HEK293 (cell line): ENCODE data around the gene REV3L.

Experiments used
- HOXD13 ChIP-seq: sonication (generic); formaldehyde crosslinking; IDR thresholded peaks from 2 replicates; pipeline ENCODE4 v1.8.0; 2022; ENCODE audit warnings: missing genetic modification reagents, borderline replicate concordance
- IKZF3 ChIP-seq: fragments of 450-650 bp; IDR thresholded peaks from 2 replicates; pipeline ENCODE4 v1.5.0; 2018; ENCODE audit warnings: missing biosample characterization, mild to moderate bottlenecking, missing genetic modification characterization, moderate library complexity
- MEIS1 ChIP-seq: sonication (generic); formaldehyde crosslinking; IDR thresholded peaks from 2 replicates; pipeline ENCODE4 v1.8.1; 2022; ENCODE audit warnings: missing genetic modification reagents, mild to moderate bottlenecking, borderline replicate concordance
- MYNN ChIP-seq: fragments of 450-650 bp; formaldehyde crosslinking; IDR thresholded peaks from 2 replicates; pipeline ENCODE4 v1.5.1; 2016; ENCODE audit warnings: missing biosample characterization, missing genetic modification characterization, borderline replicate concordance
- OSR2 ChIP-seq: fragments of 450-650 bp; formaldehyde crosslinking; IDR thresholded peaks from 2 replicates; pipeline ENCODE4 v1.5.1; 2016; ENCODE audit warnings: missing biosample characterization, missing genetic modification characterization
- SP7 ChIP-seq: fragments of 450-650 bp; formaldehyde crosslinking; IDR thresholded peaks from 2 replicates; pipeline ENCODE4 v1.5.1; 2016; ENCODE audit warnings: missing biosample characterization, missing genetic modification characterization
- ZBTB1 ChIP-seq: fragments of 450-650 bp; formaldehyde crosslinking; IDR thresholded peaks from 2 replicates; pipeline ENCODE4 v1.5.1; 2016; ENCODE audit warnings: missing biosample characterization, missing genetic modification characterization
- ZFP37 ChIP-seq: fragments of 450-650 bp; formaldehyde crosslinking; IDR thresholded peaks from 2 replicates; pipeline ENCODE4 v1.5.1; 2016; ENCODE audit warnings: missing biosample characterization, missing genetic modification characterization
- ZNF10 ChIP-seq: fragments of 450-650 bp; formaldehyde crosslinking; IDR thresholded peaks from 2 replicates; pipeline ENCODE4 v1.5.1; 2017; ENCODE audit warnings: missing biosample characterization, missing genetic modification characterization
- ZNF132 ChIP-seq: fragments of 450-650 bp; formaldehyde crosslinking; IDR thresholded peaks from 2 replicates; pipeline ENCODE4 v1.5.1; 2017; ENCODE audit warnings: missing biosample characterization, missing genetic modification characterization, borderline replicate concordance
- ZNF169 ChIP-seq: fragments of 450-650 bp; formaldehyde crosslinking; IDR thresholded peaks from 2 replicates; pipeline ENCODE4 v1.5.1; 2016; ENCODE audit warnings: missing biosample characterization, missing genetic modification characterization
- ZNF2 ChIP-seq: fragments of 450-650 bp; formaldehyde crosslinking; IDR thresholded peaks from 2 replicates; pipeline ENCODE4 v1.5.1; 2016; ENCODE audit warnings: missing biosample characterization, missing genetic modification characterization
- ZNF202 ChIP-seq: fragments of 450-650 bp; formaldehyde crosslinking; IDR thresholded peaks from 2 replicates; pipeline ENCODE4 v1.5.1; 2016; ENCODE audit warnings: missing biosample characterization, missing genetic modification characterization, borderline replicate concordance
- ZNF362 ChIP-seq: fragments of 450-650 bp; formaldehyde crosslinking; IDR thresholded peaks from 2 replicates; pipeline ENCODE4 v1.5.1; 2016; ENCODE audit warnings: missing biosample characterization, missing genetic modification characterization
- ZNF501 ChIP-seq: fragments of 450-650 bp; formaldehyde crosslinking; IDR thresholded peaks from 2 replicates; pipeline ENCODE4 v1.5.1; 2016; ENCODE audit warnings: missing biosample characterization, missing genetic modification characterization
- ZNF521 ChIP-seq: fragments of 450-650 bp; formaldehyde crosslinking; IDR thresholded peaks from 2 replicates; pipeline ENCODE4 v1.5.1; 2017; ENCODE audit warnings: missing biosample characterization, mild to moderate bottlenecking, missing genetic modification characterization
- ZNF585B ChIP-seq: fragments of 450-650 bp; formaldehyde crosslinking; IDR thresholded peaks from 2 replicates; pipeline ENCODE4 v1.5.1; 2016; ENCODE audit warnings: missing biosample characterization, missing genetic modification characterization
- ZNF596 ChIP-seq: fragments of 450-650 bp; IDR thresholded peaks from 2 replicates; pipeline ENCODE4 v1.5.0; 2018; ENCODE audit warnings: missing biosample characterization, mild to moderate bottlenecking, missing genetic modification characterization, moderate library complexity
- ZNF624 ChIP-seq: fragments of 450-650 bp; formaldehyde crosslinking; IDR thresholded peaks from 2 replicates; pipeline ENCODE4 v1.5.1; 2017; ENCODE audit warnings: missing biosample characterization, missing genetic modification characterization
- ZNF670 ChIP-seq: fragments of 450-650 bp; formaldehyde crosslinking; IDR thresholded peaks from 2 replicates; pipeline ENCODE4 v1.5.1; 2016; ENCODE audit warnings: missing biosample characterization, missing genetic modification characterization, low read depth
- ZSCAN4 ChIP-seq: fragments of 450-650 bp; formaldehyde crosslinking; IDR thresholded peaks from 2 replicates; pipeline ENCODE4 v1.5.1; 2017; ENCODE audit warnings: missing biosample characterization, missing genetic modification characterization
- ZSCAN5A ChIP-seq: fragments of 450-650 bp; formaldehyde crosslinking; IDR thresholded peaks from 2 replicates; pipeline ENCODE4 v1.5.1; 2016; ENCODE audit warnings: missing biosample characterization, missing genetic modification characterization
- TF ChIP-seq, protein P1 (sequence below): fragments of 450-650 bp; formaldehyde crosslinking; IDR thresholded peaks from 2 replicates; pipeline ENCODE4 v1.5.1; 2016; ENCODE audit warnings: missing biosample characterization, missing genetic modification characterization
- TF ChIP-seq, protein P2 (sequence below): fragments of 450-650 bp; formaldehyde crosslinking; IDR thresholded peaks from 2 replicates; pipeline ENCODE4 v1.5.1; 2016; ENCODE audit warnings: missing biosample characterization, missing genetic modification characterization
- TF ChIP-seq, protein P3 (sequence below): fragments of 450-650 bp; formaldehyde crosslinking; IDR thresholded peaks from 2 replicates; pipeline ENCODE4 v1.5.1; 2017; ENCODE audit warnings: missing biosample characterization, missing genetic modification characterization
- TF ChIP-seq, protein P4 (sequence below): fragments of 450-650 bp; formaldehyde crosslinking; IDR thresholded peaks from 2 replicates; pipeline ENCODE4 v1.5.1; 2017; ENCODE audit warnings: missing biosample characterization, missing genetic modification characterization
- TF ChIP-seq, protein P5 (sequence below): fragments of 450-650 bp; formaldehyde crosslinking; IDR thresholded peaks from 2 replicates; pipeline ENCODE4 v1.5.1; 2016; ENCODE audit warnings: missing biosample characterization, missing genetic modification characterization

REV3L gene

DNA sequence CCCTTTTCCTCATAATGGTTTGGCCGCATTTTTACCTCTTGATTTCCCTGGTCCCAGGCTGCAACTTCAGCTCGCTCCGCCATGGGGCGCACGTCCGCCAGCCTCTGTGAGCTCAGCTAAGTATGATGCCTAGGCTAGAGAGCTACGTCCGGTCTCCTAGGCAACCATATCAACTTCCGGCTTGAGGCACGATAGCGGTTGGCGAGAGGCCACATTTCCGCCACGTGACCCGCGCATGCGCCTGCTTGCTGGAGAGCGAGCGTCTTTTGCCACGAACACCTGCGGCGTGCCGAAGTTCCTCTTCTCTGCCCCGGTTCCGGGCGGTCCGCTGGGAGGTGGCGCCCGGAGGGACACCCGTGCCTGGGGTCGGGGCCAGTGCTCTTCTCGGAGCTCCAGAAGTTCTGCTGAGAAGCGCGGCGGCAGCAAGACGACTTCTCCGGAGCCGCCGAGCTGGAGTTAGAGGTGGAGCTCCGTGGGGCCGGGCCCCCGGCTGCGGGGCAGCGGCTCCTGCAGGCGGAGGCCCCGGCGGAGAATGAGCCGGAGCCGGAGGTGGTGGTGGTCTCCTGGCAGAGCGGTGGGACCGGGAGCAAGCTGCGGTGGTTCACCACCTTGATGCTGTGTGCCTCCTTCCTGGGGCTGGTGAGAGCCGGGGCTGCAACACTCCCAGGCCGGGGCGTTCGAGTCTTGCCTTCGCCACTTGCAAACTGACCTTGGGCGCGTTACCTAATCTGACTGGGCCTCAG, 223.8 kb downstream of the REV3L start (continued):
- TF ChIP-seq ZNF501 (tag by site-specific recombination) (peak; percentile 83; the same call in 1 of the 2 replicates), ZNF670 (tag by site-specific recombination) (no peak), MEIS1 (no peak), ZNF202 (tag by site-specific recombination) (no peak), ZNF10 (tag by site-specific recombination) (no peak), ZNF624 (tag by site-specific recombination) (no peak), ZNF521 (tag by site-specific recombination) (no peak), SP7 (tag by site-specific recombination) (peak; percentile 59), ZSCAN4 (tag by site-specific recombination) (no peak), HOXD13 (no peak), ZNF2 (tag by site-specific recombination) (peak; percentile 73), OSR2 (tag by site-specific recombination) (no peak), ZFP37 (tag by site-specific recombination) (peak; percentile 73), IKZF3 (tag by site-specific recombination) (no peak), ZNF596 (tag by site-specific recombination) (no peak), ZNF585B (tag by site-specific recombination) (no peak; the same call in 1 of the 2 replicates), MYNN (tag by site-specific recombination) (no peak), ZNF132 (tag by site-specific recombination) (no peak), ZBTB1 (tag by site-specific recombination) (no peak), ZNF169 (tag by site-specific recombination) (no peak; the same call in 1 of the 2 replicates), ZNF362 (no peak), ZSCAN5A (tag by site-specific recombination) (0 out of 2 replicates have a peak, but pooled peaks have one; percentile 55)
- TF ChIP-seq, protein P1, sequence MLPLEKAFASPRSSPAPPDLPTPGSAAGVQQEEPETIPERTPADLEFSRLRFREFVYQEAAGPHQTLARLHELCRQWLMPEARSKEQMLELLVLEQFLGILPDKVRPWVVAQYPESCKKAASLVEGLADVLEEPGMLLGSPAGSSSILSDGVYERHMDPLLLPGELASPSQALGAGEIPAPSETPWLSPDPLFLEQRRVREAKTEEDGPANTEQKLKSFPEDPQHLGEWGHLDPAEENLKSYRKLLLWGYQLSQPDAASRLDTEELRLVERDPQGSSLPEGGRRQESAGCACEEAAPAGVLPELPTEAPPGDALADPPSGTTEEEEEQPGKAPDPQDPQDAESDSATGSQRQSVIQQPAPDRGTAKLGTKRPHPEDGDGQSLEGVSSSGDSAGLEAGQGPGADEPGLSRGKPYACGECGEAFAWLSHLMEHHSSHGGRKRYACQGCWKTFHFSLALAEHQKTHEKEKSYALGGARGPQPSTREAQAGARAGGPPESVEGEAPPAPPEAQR (tag by site-specific recombination): no peak
- TF ChIP-seq, protein P2, sequence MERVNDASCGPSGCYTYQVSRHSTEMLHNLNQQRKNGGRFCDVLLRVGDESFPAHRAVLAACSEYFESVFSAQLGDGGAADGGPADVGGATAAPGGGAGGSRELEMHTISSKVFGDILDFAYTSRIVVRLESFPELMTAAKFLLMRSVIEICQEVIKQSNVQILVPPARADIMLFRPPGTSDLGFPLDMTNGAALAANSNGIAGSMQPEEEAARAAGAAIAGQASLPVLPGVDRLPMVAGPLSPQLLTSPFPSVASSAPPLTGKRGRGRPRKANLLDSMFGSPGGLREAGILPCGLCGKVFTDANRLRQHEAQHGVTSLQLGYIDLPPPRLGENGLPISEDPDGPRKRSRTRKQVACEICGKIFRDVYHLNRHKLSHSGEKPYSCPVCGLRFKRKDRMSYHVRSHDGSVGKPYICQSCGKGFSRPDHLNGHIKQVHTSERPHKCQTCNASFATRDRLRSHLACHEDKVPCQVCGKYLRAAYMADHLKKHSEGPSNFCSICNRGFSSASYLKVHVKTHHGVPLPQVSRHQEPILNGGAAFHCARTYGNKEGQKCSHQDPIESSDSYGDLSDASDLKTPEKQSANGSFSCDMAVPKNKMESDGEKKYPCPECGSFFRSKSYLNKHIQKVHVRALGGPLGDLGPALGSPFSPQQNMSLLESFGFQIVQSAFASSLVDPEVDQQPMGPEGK: peak; percentile 85
- TF ChIP-seq, protein P3, sequence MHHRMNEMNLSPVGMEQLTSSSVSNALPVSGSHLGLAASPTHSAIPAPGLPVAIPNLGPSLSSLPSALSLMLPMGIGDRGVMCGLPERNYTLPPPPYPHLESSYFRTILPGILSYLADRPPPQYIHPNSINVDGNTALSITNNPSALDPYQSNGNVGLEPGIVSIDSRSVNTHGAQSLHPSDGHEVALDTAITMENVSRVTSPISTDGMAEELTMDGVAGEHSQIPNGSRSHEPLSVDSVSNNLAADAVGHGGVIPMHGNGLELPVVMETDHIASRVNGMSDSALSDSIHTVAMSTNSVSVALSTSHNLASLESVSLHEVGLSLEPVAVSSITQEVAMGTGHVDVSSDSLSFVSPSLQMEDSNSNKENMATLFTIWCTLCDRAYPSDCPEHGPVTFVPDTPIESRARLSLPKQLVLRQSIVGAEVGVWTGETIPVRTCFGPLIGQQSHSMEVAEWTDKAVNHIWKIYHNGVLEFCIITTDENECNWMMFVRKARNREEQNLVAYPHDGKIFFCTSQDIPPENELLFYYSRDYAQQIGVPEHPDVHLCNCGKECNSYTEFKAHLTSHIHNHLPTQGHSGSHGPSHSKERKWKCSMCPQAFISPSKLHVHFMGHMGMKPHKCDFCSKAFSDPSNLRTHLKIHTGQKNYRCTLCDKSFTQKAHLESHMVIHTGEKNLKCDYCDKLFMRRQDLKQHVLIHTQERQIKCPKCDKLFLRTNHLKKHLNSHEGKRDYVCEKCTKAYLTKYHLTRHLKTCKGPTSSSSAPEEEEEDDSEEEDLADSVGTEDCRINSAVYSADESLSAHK (tag by site-specific recombination): no peak
- TF ChIP-seq, protein P4, sequence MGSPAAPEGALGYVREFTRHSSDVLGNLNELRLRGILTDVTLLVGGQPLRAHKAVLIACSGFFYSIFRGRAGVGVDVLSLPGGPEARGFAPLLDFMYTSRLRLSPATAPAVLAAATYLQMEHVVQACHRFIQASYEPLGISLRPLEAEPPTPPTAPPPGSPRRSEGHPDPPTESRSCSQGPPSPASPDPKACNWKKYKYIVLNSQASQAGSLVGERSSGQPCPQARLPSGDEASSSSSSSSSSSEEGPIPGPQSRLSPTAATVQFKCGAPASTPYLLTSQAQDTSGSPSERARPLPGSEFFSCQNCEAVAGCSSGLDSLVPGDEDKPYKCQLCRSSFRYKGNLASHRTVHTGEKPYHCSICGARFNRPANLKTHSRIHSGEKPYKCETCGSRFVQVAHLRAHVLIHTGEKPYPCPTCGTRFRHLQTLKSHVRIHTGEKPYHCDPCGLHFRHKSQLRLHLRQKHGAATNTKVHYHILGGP (tag by site-specific recombination): no peak
- TF ChIP-seq, protein P5, sequence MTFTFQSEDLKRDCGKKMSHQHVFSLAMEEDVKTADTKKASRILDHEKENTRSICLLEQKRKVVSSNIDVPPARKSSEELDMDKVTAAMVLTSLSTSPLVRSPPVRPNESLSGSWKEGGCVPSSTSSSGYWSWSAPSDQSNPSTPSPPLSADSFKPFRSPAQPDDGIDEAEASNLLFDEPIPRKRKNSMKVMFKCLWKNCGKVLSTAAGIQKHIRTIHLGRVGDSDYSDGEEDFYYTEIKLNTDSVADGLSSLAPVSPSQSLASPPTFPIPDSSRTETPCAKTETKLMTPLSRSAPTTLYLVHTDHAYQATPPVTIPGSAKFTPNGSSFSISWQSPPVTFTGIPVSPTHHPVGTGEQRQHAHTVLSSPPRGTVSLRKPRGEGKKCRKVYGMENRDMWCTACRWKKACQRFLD (tag by site-specific recombination): no peak
